Ramos (cell line): Measurements from ENCODE around the gene ANKRD13B.
"Not testable (repeated sequence)": the region's sequence is repeated elsewhere in the genome, so short reads cannot be mapped to it uniquely, and the experiment has no call there.

Experiments
- in situ Hi-C: fragments of 300-500 bp; cut with MboI; formaldehyde crosslinking; loops from one replicate; pipeline ENCODE4 v1.14.3; 2022; ENCODE audit warnings: low sequenced_read_pairs; ENCODE audit not compliant: unreplicated experiment

ANKRD13B gene

GRCh38 chr17:29628644-29629043 is 35.7 kb downstream of the ANKRD13B start:
- in situ Hi-C loops: loop anchor here (25.0 kb wide), 2 partner anchors 309 to 384 kb away; partner anchors contain the start of genes EFCAB5 and SSH2

GRCh38 chr17:29629839-29630238 is 36.9 kb downstream of the ANKRD13B start:
- in situ Hi-C loops: loop anchor here (25.0 kb wide), 2 partner anchors 307 to 382 kb away; partner anchors contain the start of genes EFCAB5 and SSH2

- in situ Hi-C loops: loop anchor here (25.0 kb wide), 2 partner anchors 307 to 382 kb away; partner anchors contain the start of genes EFCAB5 and SSH2
Observed at GRCh38 chr17:29630630-29631193, 37.8 kb downstream of the ANKRD13B start.

GRCh38 chr17:29633886-29634285 is 41.0 kb downstream of the ANKRD13B start:
- in situ Hi-C loops: loop anchor here (25.0 kb wide), 2 partner anchors 303 to 378 kb away; partner anchors contain the start of genes EFCAB5 and SSH2

GRCh38 chr17:29640413-29640812 is 47.5 kb downstream of the ANKRD13B start:
- in situ Hi-C loops: loop anchor here (25.0 kb wide), 2 partner anchors 297 to 372 kb away; partner anchors contain the start of genes EFCAB5 and SSH2

- in situ Hi-C loops: loop anchor here (25.0 kb wide), 2 partner anchors 296 to 371 kb away; partner anchors contain the start of genes EFCAB5 and SSH2
Observed at GRCh38 chr17:29640981-29641642, 48.2 kb downstream of the ANKRD13B start.

GRCh38 chr17:29642171-29642611 is 49.3 kb downstream of the ANKRD13B start:
- in situ Hi-C loops: loop anchor here (25.0 kb wide), 2 partner anchors 295 to 370 kb away; partner anchors contain the start of genes EFCAB5 and SSH2

GRCh38 chr17:29643817-29644160 is 50.9 kb downstream of the ANKRD13B start:
- in situ Hi-C loops: loop anchor here (25.0 kb wide), 2 partner anchors 294 to 369 kb away; partner anchors contain the start of genes EFCAB5 and SSH2

GRCh38 chr17:29645515-29646051 is 52.7 kb downstream of the ANKRD13B start:
- in situ Hi-C loops: loop anchor here (25.0 kb wide), 2 partner anchors 292 to 367 kb away; partner anchors contain the start of genes EFCAB5 and SSH2

GRCh38 chr17:29648005-29648404 is 55.1 kb downstream of the ANKRD13B start:
- in situ Hi-C loops: loop anchor here (25.0 kb wide), 2 partner anchors 289 to 364 kb away; partner anchors contain the start of genes EFCAB5 and SSH2

- in situ Hi-C loops: loop anchor here (25.0 kb wide), 2 partner anchors 288 to 363 kb away; partner anchors contain the start of genes EFCAB5 and SSH2
Observed at GRCh38 chr17:29649359-29649758, 56.4 kb downstream of the ANKRD13B start.

GRCh38 chr17:29650396-29650795 is 57.5 kb downstream of the ANKRD13B start:
- in situ Hi-C loops: no loop called here

- in situ Hi-C loops: not testable (repeated sequence)
Observed at GRCh38 chr17:29651913-29652312, 59.0 kb downstream of the ANKRD13B start.

- in situ Hi-C loops: no loop called here
Observed at GRCh38 chr17:29652976-29653375, 60.0 kb downstream of the ANKRD13B start.

GRCh38 chr17:29653995-29654714 is 61.2 kb downstream of the ANKRD13B start:
- in situ Hi-C loops: no loop called here

GRCh38 chr17:29655323-29655722 is 62.4 kb downstream of the ANKRD13B start:
- in situ Hi-C loops: no loop called here

- in situ Hi-C loops: no loop called here
Observed at GRCh38 chr17:29659155-29659554, 66.2 kb downstream of the ANKRD13B start.

GRCh38 chr17:29661213-29661612 is 68.3 kb downstream of the ANKRD13B start:
- in situ Hi-C loops: no loop called here

GRCh38 chr17:29663155-29663554 is 70.2 kb downstream of the ANKRD13B start:
- in situ Hi-C loops: no loop called here
